ENCODE results near the gene POU3F2.

POU3F2 gene

DNA sequence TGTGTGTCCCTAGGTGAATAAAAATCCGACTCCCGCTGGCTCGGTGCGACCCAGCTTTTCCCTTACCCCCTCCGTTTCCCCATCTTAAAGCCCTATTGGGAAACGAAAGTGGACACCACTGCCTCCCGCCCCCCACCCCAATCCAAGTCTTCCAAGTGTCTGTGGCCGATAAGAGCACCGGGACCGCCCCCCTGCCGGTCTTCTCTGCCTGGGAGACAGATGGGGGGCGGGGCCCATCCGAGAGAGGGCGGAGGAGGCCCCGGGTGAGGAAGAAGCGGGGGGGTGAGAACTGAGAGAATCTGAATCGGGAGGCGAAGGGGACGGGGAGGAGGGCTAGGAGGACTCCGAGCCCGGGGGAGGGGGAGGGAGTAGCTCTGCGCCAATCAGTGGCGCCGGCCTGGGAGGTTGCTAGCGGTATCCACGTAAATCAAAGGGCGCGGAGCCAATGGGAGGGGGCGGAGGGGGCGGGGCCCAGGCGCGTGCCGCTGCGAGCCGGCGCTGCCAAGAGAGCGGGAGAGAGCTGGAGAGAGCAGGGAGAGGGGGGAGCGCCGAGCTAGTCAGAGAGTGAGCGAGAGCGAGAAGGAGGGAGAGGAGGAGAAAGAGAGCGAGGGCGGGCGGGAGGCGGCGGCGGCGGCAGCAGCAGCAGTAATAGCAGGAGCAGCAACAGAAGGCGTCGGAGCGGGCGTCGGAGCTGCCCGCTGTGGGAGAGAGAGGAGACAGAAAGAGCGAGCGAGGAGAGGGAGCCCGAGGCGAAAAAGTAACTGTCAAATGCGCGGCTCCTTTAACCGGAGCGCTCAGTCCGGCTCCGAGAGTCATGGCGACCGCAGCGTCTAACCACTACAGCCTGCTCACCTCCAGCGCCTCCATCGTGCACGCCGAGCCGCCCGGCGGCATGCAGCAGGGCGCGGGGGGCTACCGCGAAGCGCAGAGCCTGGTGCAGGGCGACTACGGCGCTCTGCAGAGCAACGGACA lies at the start of gene POU3F2:
TSS of gene POU3F2 (plus strand) at position 515 of the 972 bp plus-strand sequence. CDS start at position 815, 300 bp downstream.
- Histone ChIP-seq H3K4me1 (ENCODE audit: control insufficient read depth, insufficient read depth, low read length) (peaks cover 55% of the 10 kb centered on the region), H3K27me3 (ENCODE audit: control insufficient read depth, insufficient read depth, low read length) (peaks cover 96% of the 10 kb centered on the region), H3K9me3 (ENCODE audit: control insufficient read depth, insufficient read depth, low read length) (no peaks in the 10 kb centered on the region), H3K36me3 (ENCODE audit: control insufficient read depth, insufficient read depth, low read length) (no peaks in the 10 kb centered on the region), H3K9ac (ENCODE audit: low read depth, low read length) (no peak within 1 kb of the TSS), H3K27ac (ENCODE audit: low read depth, low read length) (no peak within 1 kb of the TSS), H3K4me3 (ENCODE audit: low read depth, low read length) (peak within 1 kb of the TSS; percentile 59)

DNA sequence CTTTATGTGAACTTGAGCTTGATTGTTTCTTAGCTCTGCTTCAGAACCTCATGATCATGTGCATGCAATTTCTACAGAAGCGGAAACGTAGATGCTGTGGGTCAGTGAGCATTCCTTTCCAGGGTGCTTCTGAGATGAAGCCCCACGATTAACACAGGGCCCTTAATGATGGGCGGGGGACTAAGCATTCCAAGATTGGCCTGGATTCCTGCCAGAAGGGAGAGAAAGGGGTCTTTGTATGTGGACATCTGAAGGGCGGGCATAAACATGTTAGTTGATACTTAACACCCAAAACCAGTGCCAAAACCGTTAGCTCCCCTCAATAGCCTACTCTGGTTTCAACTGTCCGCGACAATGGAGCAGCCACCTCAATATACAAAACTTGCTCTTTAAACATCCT lies 46.9 kb upstream of the POU3F2 start:
- H3K4me3 ChIP-seq (ENCODE audit: low read depth, low read length), result no peak overlapping the region; the same call in 1 of the 2 replicates
- H3K9ac ChIP-seq (ENCODE audit: low read depth, low read length), result no peak overlapping the region
- H3K4me1 ChIP-seq (ENCODE audit: control insufficient read depth, insufficient read depth, low read length), result peaks cover 40% of the 10 kb centered on the region
- H3K36me3 ChIP-seq (ENCODE audit: control insufficient read depth, insufficient read depth, low read length), result no peaks in the 10 kb centered on the region
- H3K27ac ChIP-seq (ENCODE audit: low read depth, low read length), result no peak overlapping the region
- H3K9me3 ChIP-seq (ENCODE audit: control insufficient read depth, insufficient read depth, low read length), result no peaks in the 10 kb centered on the region
- H3K27me3 ChIP-seq (ENCODE audit: control insufficient read depth, insufficient read depth, low read length), result no peaks in the 10 kb centered on the region

DNA sequence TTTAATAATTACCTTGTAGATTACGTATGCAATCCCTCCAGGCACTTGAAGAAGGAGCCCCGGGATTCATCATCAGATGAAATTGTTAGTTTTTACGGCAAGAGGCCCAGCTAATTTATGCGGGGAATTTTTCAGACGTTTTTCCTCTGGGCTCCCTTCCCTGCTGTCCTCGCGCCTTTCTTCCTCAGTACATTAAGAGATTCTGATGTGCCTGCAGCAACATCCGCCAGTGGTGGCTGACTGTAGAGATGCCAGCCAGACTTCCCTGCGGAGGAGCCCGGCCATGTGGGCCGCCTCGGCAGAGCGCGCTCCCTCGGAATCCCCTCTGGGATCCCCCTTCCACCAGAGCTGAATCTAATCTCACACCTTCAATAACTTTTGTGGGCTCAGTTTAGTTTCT lies 46.4 kb upstream of the POU3F2 start:
- Histone ChIP-seq H3K9me3 (ENCODE audit: control insufficient read depth, insufficient read depth, low read length) (no peaks in the 10 kb centered on the region), H3K27me3 (ENCODE audit: control insufficient read depth, insufficient read depth, low read length) (no peaks in the 10 kb centered on the region), H3K9ac (ENCODE audit: low read depth, low read length) (no peak overlapping the region)

DNA sequence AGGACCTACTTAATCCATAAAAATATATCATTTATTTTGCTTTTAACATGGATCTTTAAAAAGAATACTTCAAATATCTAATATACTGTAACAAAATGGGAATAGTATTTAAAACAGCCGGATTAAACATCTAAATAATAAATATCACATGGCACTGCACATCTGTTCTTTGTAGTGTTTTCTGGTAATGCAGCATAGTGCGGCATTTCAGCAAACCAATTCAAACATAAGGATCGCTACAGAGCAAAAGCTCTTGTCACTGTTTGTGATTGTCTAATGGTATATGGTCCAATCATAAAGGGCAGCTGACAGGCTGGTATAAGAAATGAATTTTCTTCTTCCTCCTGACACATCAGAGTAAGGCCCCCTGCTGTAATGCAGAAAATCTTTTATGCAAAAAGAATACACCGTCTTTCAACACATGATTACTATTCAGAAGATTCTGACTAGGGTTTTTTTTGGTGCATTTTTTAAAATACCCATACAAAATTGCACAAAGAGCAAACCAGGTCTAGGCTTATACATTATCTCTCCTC lies 40.0 kb upstream of the POU3F2 start:
- Histone ChIP-seq H3K4me3 (ENCODE audit: low read depth, low read length) (no peak overlapping the region), H3K27me3 (ENCODE audit: control insufficient read depth, insufficient read depth, low read length) (no peaks in the 10 kb centered on the region), H3K4me1 (ENCODE audit: control insufficient read depth, insufficient read depth, low read length) (peaks cover 16% of the 10 kb centered on the region), H3K9ac (ENCODE audit: low read depth, low read length) (no peak overlapping the region), H3K9me3 (ENCODE audit: control insufficient read depth, insufficient read depth, low read length) (no peaks in the 10 kb centered on the region), H3K36me3 (ENCODE audit: control insufficient read depth, insufficient read depth, low read length) (no peaks in the 10 kb centered on the region), H3K27ac (ENCODE audit: low read depth, low read length) (no peak overlapping the region)

More for the DNA sequence above, 46.4 kb upstream of the POU3F2 start:
- Histone ChIP-seq H3K36me3 (ENCODE audit: control insufficient read depth, insufficient read depth, low read length) (no peaks in the 10 kb centered on the region), H3K4me3 (ENCODE audit: low read depth, low read length) (no peak overlapping the region), H3K4me1 (ENCODE audit: control insufficient read depth, insufficient read depth, low read length) (peaks cover 40% of the 10 kb centered on the region), H3K27ac (ENCODE audit: low read depth, low read length) (peak overlapping the region; percentile 29)

GRCh38 chr6:98797217-98797994 lies 37.0 kb upstream of the POU3F2 start:
- H3K9me3 ChIP-seq (ENCODE audit: control insufficient read depth, insufficient read depth, low read length), result no peaks in the 10 kb centered on the region
- no peak overlapping the region for H3K9ac ChIP-seq (ENCODE audit: low read depth, low read length)
- H3K27me3 ChIP-seq (ENCODE audit: control insufficient read depth, insufficient read depth, low read length), result no peaks in the 10 kb centered on the region
- no peaks in the 10 kb centered on the region for H3K36me3 ChIP-seq (ENCODE audit: control insufficient read depth, insufficient read depth, low read length)
- H3K4me1 ChIP-seq (ENCODE audit: control insufficient read depth, insufficient read depth, low read length), result no peaks in the 10 kb centered on the region
- H3K27ac ChIP-seq (ENCODE audit: low read depth, low read length), result no peak overlapping the region
- H3K4me3 ChIP-seq (ENCODE audit: low read depth, low read length), result no peak overlapping the region

DNA sequence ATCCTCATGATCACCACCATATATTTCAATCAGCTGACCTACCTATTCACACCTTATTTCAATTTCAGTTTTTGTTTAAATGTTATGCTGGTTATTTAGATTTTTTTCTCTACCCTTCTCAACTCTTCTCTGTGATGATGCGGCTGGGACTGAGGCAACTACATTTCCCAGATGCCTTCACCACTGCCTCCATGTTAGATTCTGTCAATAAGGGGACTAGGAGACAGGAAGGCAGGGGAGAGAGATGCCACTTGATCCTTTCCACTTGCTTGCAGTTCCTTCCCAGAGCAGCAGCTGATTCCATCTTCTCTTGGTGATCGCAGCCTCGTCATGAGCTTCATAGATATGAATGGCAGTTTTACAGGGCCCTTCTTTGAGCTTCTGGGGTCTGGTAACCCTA lies 33.5 kb upstream of the POU3F2 start:
- H3K27ac ChIP-seq (ENCODE audit: low read depth, low read length), result no peak overlapping the region
- no peaks in the 10 kb centered on the region for H3K36me3 ChIP-seq (ENCODE audit: control insufficient read depth, insufficient read depth, low read length)
- H3K27me3 ChIP-seq (ENCODE audit: control insufficient read depth, insufficient read depth, low read length), result no peaks in the 10 kb centered on the region
- H3K9me3 ChIP-seq (ENCODE audit: control insufficient read depth, insufficient read depth, low read length), result no peaks in the 10 kb centered on the region
- no peaks in the 10 kb centered on the region for H3K4me1 ChIP-seq (ENCODE audit: control insufficient read depth, insufficient read depth, low read length)
- H3K4me3 ChIP-seq (ENCODE audit: low read depth, low read length), result no peak overlapping the region
- no peak overlapping the region for H3K9ac ChIP-seq (ENCODE audit: low read depth, low read length)

DNA sequence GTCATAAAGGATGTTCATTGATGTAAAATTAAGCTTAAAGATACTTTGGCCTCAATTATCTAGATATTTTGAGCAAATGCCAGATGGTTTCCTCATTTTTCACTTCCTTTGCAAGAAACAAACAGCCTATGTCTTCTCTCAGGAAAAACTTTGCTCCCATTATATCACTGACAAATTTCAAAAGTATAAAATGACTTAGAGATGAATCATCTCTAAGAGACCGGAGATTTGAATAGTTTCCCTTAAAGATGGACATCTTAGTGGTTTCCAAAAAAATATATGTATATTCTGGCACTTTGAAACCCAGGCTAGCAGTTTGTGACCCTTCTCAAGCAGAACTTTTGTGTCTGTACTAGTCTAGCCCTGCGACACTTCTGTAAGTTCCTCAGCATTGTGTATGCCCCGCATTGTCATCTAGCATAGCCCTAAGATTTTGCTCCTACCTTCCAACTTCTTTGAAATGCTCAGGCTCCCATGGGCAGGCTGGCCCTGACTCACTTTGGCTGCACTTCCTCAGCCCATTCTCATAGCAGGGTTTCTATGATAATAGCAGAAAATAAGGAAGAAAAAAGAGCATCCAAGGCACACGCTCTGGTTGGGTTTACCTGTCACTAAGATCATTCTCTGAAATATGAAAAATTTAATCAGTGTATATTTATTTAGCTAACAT lies 25.7 kb upstream of the POU3F2 start:
- H3K9ac ChIP-seq (ENCODE audit: low read depth, low read length), result no peak overlapping the region
- H3K4me3 ChIP-seq (ENCODE audit: low read depth, low read length), result no peak overlapping the region
- H3K27me3 ChIP-seq (ENCODE audit: control insufficient read depth, insufficient read depth, low read length), result no peaks in the 10 kb centered on the region
- no peaks in the 10 kb centered on the region for H3K4me1 ChIP-seq (ENCODE audit: control insufficient read depth, insufficient read depth, low read length)
- no peaks in the 10 kb centered on the region for H3K9me3 ChIP-seq (ENCODE audit: control insufficient read depth, insufficient read depth, low read length)
- H3K36me3 ChIP-seq (ENCODE audit: control insufficient read depth, insufficient read depth, low read length), result no peaks in the 10 kb centered on the region
- H3K27ac ChIP-seq (ENCODE audit: low read depth, low read length), result no peak overlapping the region

- H3K36me3 ChIP-seq (ENCODE audit: control insufficient read depth, insufficient read depth, low read length), result no peaks in the 10 kb centered on the region
- no peaks in the 10 kb centered on the region for H3K9me3 ChIP-seq (ENCODE audit: control insufficient read depth, insufficient read depth, low read length)
- H3K9ac ChIP-seq (ENCODE audit: low read depth, low read length), result no peak overlapping the region
- H3K27ac ChIP-seq (ENCODE audit: low read depth, low read length), result no peak overlapping the region
- no peak overlapping the region for H3K4me3 ChIP-seq (ENCODE audit: low read depth, low read length)
- H3K27me3 ChIP-seq (ENCODE audit: control insufficient read depth, insufficient read depth, low read length), result no peaks in the 10 kb centered on the region
- no peaks in the 10 kb centered on the region for H3K4me1 ChIP-seq (ENCODE audit: control insufficient read depth, insufficient read depth, low read length)
Measured at GRCh38 chr6:98812220-98812619, 22.2 kb upstream of the POU3F2 start.

DNA sequence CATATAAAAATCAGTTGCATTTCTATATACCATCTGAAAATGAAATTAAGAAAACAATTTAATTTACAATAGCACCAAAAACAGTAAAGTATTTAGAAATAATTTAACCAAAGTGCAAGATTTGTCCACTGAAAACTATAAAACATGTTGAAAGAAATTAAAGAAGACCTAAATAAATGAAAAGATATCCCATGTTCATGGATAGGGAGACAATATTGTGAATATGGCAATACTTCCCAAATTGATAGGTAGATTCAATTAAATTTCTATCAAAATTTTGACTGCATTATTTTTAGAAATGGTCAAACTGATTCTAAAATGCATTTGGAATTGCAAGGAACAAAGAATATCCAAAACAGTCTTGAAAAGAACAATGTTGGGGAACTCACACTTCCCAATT lies 17.6 kb upstream of the POU3F2 start:
- Histone ChIP-seq H3K27ac (ENCODE audit: low read depth, low read length) (no peak overlapping the region), H3K9ac (ENCODE audit: low read depth, low read length) (no peak overlapping the region), H3K4me3 (ENCODE audit: low read depth, low read length) (no peak overlapping the region), H3K36me3 (ENCODE audit: control insufficient read depth, insufficient read depth, low read length) (no peaks in the 10 kb centered on the region), H3K4me1 (ENCODE audit: control insufficient read depth, insufficient read depth, low read length) (no peaks in the 10 kb centered on the region), H3K27me3 (ENCODE audit: control insufficient read depth, insufficient read depth, low read length) (peaks cover 19% of the 10 kb centered on the region), H3K9me3 (ENCODE audit: control insufficient read depth, insufficient read depth, low read length) (no peaks in the 10 kb centered on the region)

DNA sequence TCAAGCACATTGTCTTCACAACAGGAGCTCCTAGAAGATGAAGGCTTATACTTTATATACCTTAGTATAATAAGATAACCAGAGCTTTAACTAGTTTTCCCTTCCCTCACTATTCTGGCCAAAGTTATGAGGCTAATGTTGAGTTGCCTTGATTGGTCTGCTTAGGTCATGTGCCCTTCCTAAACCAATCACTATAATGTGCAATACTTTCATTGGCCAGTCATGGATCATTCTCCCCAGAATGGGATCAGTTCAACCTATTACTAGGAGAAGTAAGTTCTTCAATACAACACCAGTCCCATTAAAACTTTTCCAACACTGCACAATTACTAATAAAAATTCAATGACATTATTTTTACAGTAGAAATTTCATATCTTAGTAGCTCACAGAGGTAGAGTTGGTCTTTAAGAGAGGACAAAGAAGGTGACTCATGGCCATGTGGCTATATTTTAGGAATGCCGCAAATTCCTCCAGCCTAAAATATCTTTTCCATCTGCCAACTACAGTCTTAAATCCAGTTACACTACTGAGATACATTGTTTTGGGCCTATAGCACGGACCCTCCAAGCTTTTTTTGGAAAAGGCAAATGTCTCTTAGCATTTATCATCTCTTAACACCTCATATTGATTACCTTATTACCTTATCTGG lies 12.5 kb upstream of the POU3F2 start:
- Histone ChIP-seq H3K4me3 (ENCODE audit: low read depth, low read length) (no peak overlapping the region), H3K4me1 (ENCODE audit: control insufficient read depth, insufficient read depth, low read length) (peaks cover 16% of the 10 kb centered on the region), H3K9ac (ENCODE audit: low read depth, low read length) (no peak overlapping the region), H3K36me3 (ENCODE audit: control insufficient read depth, insufficient read depth, low read length) (no peaks in the 10 kb centered on the region), H3K9me3 (ENCODE audit: control insufficient read depth, insufficient read depth, low read length) (no peaks in the 10 kb centered on the region), H3K27me3 (ENCODE audit: control insufficient read depth, insufficient read depth, low read length) (peaks cover 69% of the 10 kb centered on the region), H3K27ac (ENCODE audit: low read depth, low read length) (no peak overlapping the region)
